Thyroid gland (tissue), 4 donors: Measurements from ENCODE around the gene REELD1.

Experiments used
- CTCF ChIP-seq, 6 experiments: fragments of 200-600 bp in 3 of 6; fragments of 450-650 bp in 3 of 6; sonication (generic) in 3 of 6; IDR thresholded peaks; one replicate each; pipeline ENCODE4 v1.5.1; 2016 to 2019; ENCODE audit warnings: antibody characterized with exemption in 6 of 6, mild to moderate bottlenecking in 2 of 6, inconsistent platforms in 1 of 6, moderate library complexity in 1 of 6
- POLR2A ChIP-seq, 2 donors: fragments of 450-650 bp; IDR thresholded peaks; one replicate each; pipeline ENCODE4 v1.6.1; 2017; ENCODE audit warnings: antibody characterized with exemption in 2 of 2, mild to moderate bottlenecking in 2 of 2, moderate library complexity in 1 of 2

GRCh38 chr4:146176891-146177290 is 37.4 kb upstream of the REELD1 start:
- TF ChIP-seq CTCF (IDR thresholded peaks at IDR 0.05) (no peak), POLR2A (IDR thresholded peaks at IDR 0.05) (no peak)
